Hepatocyte (in vitro differentiated cells): ENCODE measurements around the gene LIPT1. TPM values are rescaled to one million over a fixed set of nuclear protein-coding genes. Genes with fewer than 3 reads are reported as not detected.
"Not testable (repeated sequence)": the region's sequence is repeated elsewhere in the genome, so short reads cannot be mapped to it uniquely, and the experiment has no call there.

Source experiments
- DNase-seq: peaks from one replicate; pipeline ENCODE4 v3.0.0-alpha.2; 2016; ENCODE audit warnings: low spot score
- H2AFZ ChIP-seq: fragments of 200-600 bp; sonication (generic); 2 replicates; pipeline ENCODE4 v1.6.0; 2016; ENCODE audit warnings: antibody characterized with exemption, mild to moderate bottlenecking
- H3K27ac ChIP-seq: fragments of 200-600 bp; sonication (generic); 2 replicates; pipeline ENCODE4 v1.5.1; 2016; ENCODE audit warnings: mild to moderate bottlenecking
- H3K27me3 ChIP-seq: fragments of 200-600 bp; sonication (generic); 2 replicates; pipeline ENCODE4 v1.6.1; 2016
- H3K36me3 ChIP-seq: fragments of 200-600 bp; sonication (generic); replicated peaks from 2 replicates; pipeline ENCODE4 v1.5.1; 2016; ENCODE audit warnings: low read depth; ENCODE audit not compliant: insufficient read depth
- H3K4me1 ChIP-seq: fragments of 200-600 bp; sonication (generic); 2 replicates; pipeline ENCODE4 v1.5.1; 2016; ENCODE audit warnings: mild to moderate bottlenecking, moderate library complexity; ENCODE audit not compliant: insufficient read depth
- H3K4me2 ChIP-seq: fragments of 200-600 bp; sonication (generic); 2 replicates; pipeline ENCODE4 v1.6.0; 2016
- H3K4me3 ChIP-seq: fragments of 200-600 bp; sonication (generic); 2 replicates; pipeline ENCODE4 v1.5.1; 2016; ENCODE audit warnings: mild to moderate bottlenecking
- H3K79me2 ChIP-seq: fragments of 200-600 bp; sonication (generic); 2 replicates; pipeline ENCODE4 v1.6.0; 2017; ENCODE audit warnings: mild to moderate bottlenecking
- H3K9me2 ChIP-seq: fragments of 200-600 bp; sonication (generic); replicated peaks from 2 replicates; pipeline ENCODE4 v1.6.0; 2017; ENCODE audit warnings: mild to moderate bottlenecking; ENCODE audit not compliant: insufficient read depth
- H3K9me3 ChIP-seq: fragments of 200-600 bp; sonication (generic); 2 replicates; pipeline ENCODE4 v1.5.1; 2016; ENCODE audit warnings: low read depth, mild to moderate bottlenecking
- H4K20me1 ChIP-seq: fragments of 200-600 bp; sonication (generic); 2 replicates; pipeline ENCODE4 v1.6.0; 2016; ENCODE audit warnings: mild to moderate bottlenecking; ENCODE audit not compliant: insufficient read depth, poor library complexity, severe bottlenecking
- CTCF ChIP-seq: fragments of 200-600 bp; sonication (generic); IDR thresholded peaks from 2 replicates; pipeline ENCODE4 v1.5.1; 2016; ENCODE audit warnings: antibody characterized with exemption, mild to moderate bottlenecking; ENCODE audit not compliant: poor library complexity
- EZH2 ChIP-seq: fragments of 200-600 bp; sonication (generic); IDR thresholded peaks from 2 replicates; pipeline ENCODE4 v1.6.1; 2016; ENCODE audit warnings: antibody characterized with exemption, mild to moderate bottlenecking, borderline replicate concordance
- EZH2phosphoT487 ChIP-seq: fragments of 200-600 bp; sonication (generic); IDR thresholded peaks from one replicate; pipeline ENCODE4 v1.6.1; 2018; ENCODE audit warnings: antibody characterized with exemption, mild to moderate bottlenecking, low read depth, moderate library complexity; ENCODE audit not compliant: unreplicated experiment, severe bottlenecking
- WGBS: methylation state at CpG from one replicate; pipeline ENCODE4 v1.1.6; 2016; ENCODE audit warnings: low lambda C conversion rate; ENCODE audit errors: missing lambda C conversion rate; 5-methylcytosine and 5-hydroxymethylcytosine counted together
- polyA plus RNA-seq: library from polyadenylated mRNA; unstranded; fragments of >200 nt; fragmentation: Nextera tagmentation; extraction: Ambion mirVana; gene quantifications from 2 replicates; pipeline ENCODE4 v1.2.1, GENCODE V29; 2016
- total RNA-seq: library from RNA; depleted of rRNA; stranded (reverse); fragments of >200 nt; gene quantifications from 2 replicates; pipeline ENCODE4 v1.2.3, GENCODE V29; 2014

The LIPT1 gene
- total and polyA plus RNA-seq, 2 experiments from 2014 or later, result 5.9 to 6.1 TPM

DNA sequence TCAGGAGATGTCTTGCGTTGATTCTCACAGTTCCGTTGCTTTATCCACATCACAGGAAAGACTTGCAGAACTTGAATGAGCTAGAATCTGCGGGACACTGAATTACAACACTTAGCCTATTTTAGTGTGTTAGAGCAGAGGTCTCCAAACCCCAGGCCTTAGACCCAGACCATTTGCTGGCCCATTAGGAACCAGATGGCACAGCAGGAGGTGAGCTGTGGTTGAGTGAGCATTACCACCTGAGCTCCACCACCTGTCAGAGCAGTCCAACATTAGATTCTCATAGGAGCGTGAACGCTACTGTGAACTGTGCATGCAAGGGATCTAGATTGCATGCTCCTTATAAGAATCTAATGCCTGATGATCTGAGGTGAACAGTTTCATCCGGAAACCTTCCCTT is 30.0 kb downstream of the LIPT1 start:
- no peak for DNase-seq
- Histone ChIP-seq H3K9me3 (no peaks in the 10 kb centered on the region), H3K27me3 (no peaks in the 10 kb centered on the region), H3K27ac (no peak overlapping the region), H3K79me2 (peaks cover 76% of the 10 kb centered on the region), H3K4me1 (peaks cover 14% of the 10 kb centered on the region), H3K36me3 (no peaks in the 10 kb centered on the region), H3K4me2 (no peak overlapping the region), H4K20me1 (no peaks in the 10 kb centered on the region), H3K4me3 (no peak overlapping the region), H3K9me2 (no peaks in the 10 kb centered on the region), H2AFZ (no peak overlapping the region)
- TF ChIP-seq EZH2phosphoT487, result no peak
- TF ChIP-seq CTCF, result no peak
- no peak for TF ChIP-seq EZH2
- WGBS, result 89% methylated on average over 6 of the region's 6 CpGs

GRCh38 chr2:99187011-99187410 is 32.2 kb downstream of the LIPT1 start:
- H3K36me3 ChIP-seq, result no peaks in the 10 kb centered on the region

GRCh38 chr2:99188357-99188756 is 33.6 kb downstream of the LIPT1 start:
- no peak overlapping the region for H3K4me3 ChIP-seq
- H3K4me1 ChIP-seq, result no peaks in the 10 kb centered on the region
- TF ChIP-seq EZH2phosphoT487 (no peak), EZH2 (no peak), CTCF (no peak)
- no peaks in the 10 kb centered on the region for H3K9me2 ChIP-seq
- H3K27me3 ChIP-seq, result no peaks in the 10 kb centered on the region
- no peak overlapping the region for H3K4me2 ChIP-seq
- no peak overlapping the region for H3K27ac ChIP-seq
- no peak overlapping the region for H2AFZ ChIP-seq
- DNase-seq, result no peak
- WGBS, result 96% methylated on average over 3 of the region's 3 CpGs
- no peaks in the 10 kb centered on the region for H4K20me1 ChIP-seq
- no peaks in the 10 kb centered on the region for H3K9me3 ChIP-seq
- no peaks in the 10 kb centered on the region for H3K36me3 ChIP-seq
- peaks cover 47% of the 10 kb centered on the region for H3K79me2 ChIP-seq

More at GRCh38 chr2:99187011-99187410, 32.2 kb downstream of the LIPT1 start:
- Histone ChIP-seq H4K20me1 (no peaks in the 10 kb centered on the region), H3K79me2 (peaks cover 60% of the 10 kb centered on the region), H3K4me2 (no peak overlapping the region), H3K27me3 (no peaks in the 10 kb centered on the region), H3K27ac (no peak overlapping the region), H3K4me3 (no peak overlapping the region), H2AFZ (no peak overlapping the region), H3K4me1 (peaks cover 10% of the 10 kb centered on the region), H3K9me2 (no peaks in the 10 kb centered on the region), H3K9me3 (no peaks in the 10 kb centered on the region)
- TF ChIP-seq EZH2phosphoT487, result no peak
- no peak for DNase-seq

- H2AFZ ChIP-seq, result no peak overlapping the region
- peaks cover 25% of the 10 kb centered on the region for H3K79me2 ChIP-seq
- H3K36me3 ChIP-seq, result no peaks in the 10 kb centered on the region
- no peak overlapping the region for H3K4me2 ChIP-seq
- H3K27ac ChIP-seq, result no peak overlapping the region
- DNase-seq, result no peak
- H3K27me3 ChIP-seq, result no peaks in the 10 kb centered on the region
- no peaks in the 10 kb centered on the region for H3K9me3 ChIP-seq
- H3K4me3 ChIP-seq, result no peak overlapping the region
- no peak for TF ChIP-seq EZH2phosphoT487
- TF ChIP-seq EZH2, result no peak
- no peak for TF ChIP-seq CTCF
- no peaks in the 10 kb centered on the region for H3K4me1 ChIP-seq
- no peaks in the 10 kb centered on the region for H4K20me1 ChIP-seq
- 82% methylated on average over 1 of the region's 1 CpG for WGBS
- no peaks in the 10 kb centered on the region for H3K9me2 ChIP-seq
These were observed 35.8 kb downstream of the LIPT1 start for GRCh38 chr2:99190548-99190947.

GRCh38 chr2:99192364-99192763 is 37.6 kb downstream of the LIPT1 start:
- not testable (repeated sequence) for H3K4me2 ChIP-seq, H2AFZ ChIP-seq, H3K4me1 ChIP-seq, DNase-seq, H3K9me3 ChIP-seq, H3K36me3 ChIP-seq, H3K79me2 ChIP-seq, H3K9me2 ChIP-seq, H4K20me1 ChIP-seq, H3K27ac ChIP-seq, H3K27me3 ChIP-seq, H3K4me3 ChIP-seq
- WGBS, result 99% methylated on average over 4 of the region's 4 CpGs
